ENCODE data around the gene B9D2.

DNA sequence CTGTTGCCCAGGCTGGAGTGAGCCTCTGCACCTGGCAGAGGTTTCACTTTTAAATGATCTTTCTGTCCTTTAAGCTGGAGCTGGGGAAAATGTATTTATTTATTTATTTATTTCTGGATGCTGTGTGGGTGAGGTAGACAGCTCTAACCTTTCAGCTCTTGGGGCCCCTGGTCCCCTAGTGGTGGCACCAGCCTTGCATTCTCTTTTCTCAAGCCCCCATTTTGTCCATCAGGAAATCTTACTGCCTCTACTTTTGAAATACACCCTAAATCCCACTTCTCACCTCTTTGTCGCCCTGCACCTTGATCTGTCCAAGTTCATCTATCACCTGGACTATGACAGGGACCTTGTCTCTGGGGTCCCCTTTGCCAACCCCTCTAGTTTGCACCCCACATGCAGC lies 2.1 kb upstream of the B9D2 start:
- TF ChIP-seq, protein P1, sequence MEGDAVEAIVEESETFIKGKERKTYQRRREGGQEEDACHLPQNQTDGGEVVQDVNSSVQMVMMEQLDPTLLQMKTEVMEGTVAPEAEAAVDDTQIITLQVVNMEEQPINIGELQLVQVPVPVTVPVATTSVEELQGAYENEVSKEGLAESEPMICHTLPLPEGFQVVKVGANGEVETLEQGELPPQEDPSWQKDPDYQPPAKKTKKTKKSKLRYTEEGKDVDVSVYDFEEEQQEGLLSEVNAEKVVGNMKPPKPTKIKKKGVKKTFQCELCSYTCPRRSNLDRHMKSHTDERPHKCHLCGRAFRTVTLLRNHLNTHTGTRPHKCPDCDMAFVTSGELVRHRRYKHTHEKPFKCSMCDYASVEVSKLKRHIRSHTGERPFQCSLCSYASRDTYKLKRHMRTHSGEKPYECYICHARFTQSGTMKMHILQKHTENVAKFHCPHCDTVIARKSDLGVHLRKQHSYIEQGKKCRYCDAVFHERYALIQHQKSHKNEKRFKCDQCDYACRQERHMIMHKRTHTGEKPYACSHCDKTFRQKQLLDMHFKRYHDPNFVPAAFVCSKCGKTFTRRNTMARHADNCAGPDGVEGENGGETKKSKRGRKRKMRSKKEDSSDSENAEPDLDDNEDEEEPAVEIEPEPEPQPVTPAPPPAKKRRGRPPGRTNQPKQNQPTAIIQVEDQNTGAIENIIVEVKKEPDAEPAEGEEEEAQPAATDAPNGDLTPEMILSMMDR (IDR thresholded peaks at IDR 0.05; ENCODE audit: insufficient read depth, low read depth, low read length): no peak
- TF ChIP-seq EZH2 (IDR thresholded peaks at IDR 0.05; ENCODE audit: insufficient read depth, low read length): no peak
